KMS-11 (cell line): ENCODE data around the gene SELP.
A peak's percentile ranks its signal among the peaks of the same experiment; 100 is the strongest.

ENCODE experiments used
- H2AFZ ChIP-seq: fragments of 200-600 bp; sonication (generic); 2 replicates; pipeline ENCODE4 v1.6.1; 2016; ENCODE audit warnings: antibody characterized with exemption, mixed run types, low read depth
- H3K27ac ChIP-seq: fragments of 200-600 bp; sonication (generic); 2 replicates; pipeline ENCODE4 v1.6.1; 2016; ENCODE audit warnings: mild to moderate bottlenecking, mixed run types
- H3K27me3 ChIP-seq: fragments of 200-600 bp; sonication (generic); 2 replicates; pipeline ENCODE4 v1.6.1; 2017; ENCODE audit warnings: mild to moderate bottlenecking, low read depth, mixed run types, moderate library complexity; ENCODE audit not compliant: insufficient read depth
- H3K36me3 ChIP-seq: fragments of 200-600 bp; sonication (generic); 2 replicates; pipeline ENCODE4 v1.6.1; 2017; ENCODE audit warnings: mild to moderate bottlenecking, mixed run types; ENCODE audit not compliant: insufficient read depth
- H3K4me1 ChIP-seq: fragments of 200-600 bp; sonication (generic); 2 replicates; pipeline ENCODE4 v1.6.1; 2016; ENCODE audit warnings: mild to moderate bottlenecking, low read depth, mixed run types; ENCODE audit not compliant: poor library complexity, severe bottlenecking
- H3K4me2 ChIP-seq: fragments of 200-600 bp; sonication (generic); 2 replicates; pipeline ENCODE4 v1.7.0; 2016; ENCODE audit warnings: mild to moderate bottlenecking, mixed run types
- H3K4me3 ChIP-seq: fragments of 200-600 bp; sonication (generic); IDR thresholded peaks from 2 replicates; pipeline ENCODE4 v1.6.1; 2017; ENCODE audit warnings: low read depth, low read length, mixed read lengths; ENCODE audit not compliant: insufficient read depth
- H3K79me2 ChIP-seq: fragments of 200-600 bp; sonication (generic); 2 replicates; pipeline ENCODE4 v1.6.1; 2016; ENCODE audit warnings: low read depth, mixed run types; ENCODE audit not compliant: insufficient read depth
- H3K9ac ChIP-seq: fragments of 200-600 bp; sonication (generic); 2 replicates; pipeline ENCODE4 v1.6.1; 2016; ENCODE audit warnings: mild to moderate bottlenecking, mixed run types
- H4K20me1 ChIP-seq: fragments of 200-600 bp; sonication (generic); 2 replicates; pipeline ENCODE4 v1.6.1; 2016; ENCODE audit warnings: mild to moderate bottlenecking, mixed run types; ENCODE audit not compliant: insufficient read depth
- CTCF ChIP-seq: fragments of 200-600 bp; sonication (generic); conservative IDR thresholded peaks from 2 replicates; pipeline ENCODE4 v1.6.1; 2017; ENCODE audit warnings: low read depth, mild to moderate bottlenecking, antibody characterized with exemption, low read length, moderate library complexity, mixed read lengths

Gene SELP

GRCh38 chr1:169601096-169601881, 28.6 kb downstream of the SELP start:
- no peaks in the 10 kb centered on the region for H3K79me2 ChIP-seq
- H3K36me3 ChIP-seq = no peaks in the 10 kb centered on the region
- no peaks in the 10 kb centered on the region for H4K20me1 ChIP-seq
- H3K4me3 ChIP-seq = no peak overlapping the region
- H3K4me1 ChIP-seq = no peaks in the 10 kb centered on the region
- no peaks in the 10 kb centered on the region for H3K27me3 ChIP-seq
- no peak overlapping the region for H3K27ac ChIP-seq
- H3K4me2 ChIP-seq = no peak overlapping the region
- TF ChIP-seq CTCF = peak; percentile 81
- no peak overlapping the region for H2AFZ ChIP-seq
- H3K9ac ChIP-seq = no peak overlapping the region

- peaks cover 18% of the 10 kb centered on the region for H3K4me1 ChIP-seq
- H4K20me1 ChIP-seq = no peaks in the 10 kb centered on the region
- no peak overlapping the region for H3K27ac ChIP-seq
- H3K4me3 ChIP-seq = no peak overlapping the region
- no peak overlapping the region for H3K4me2 ChIP-seq
- no peaks in the 10 kb centered on the region for H3K27me3 ChIP-seq
- H3K9ac ChIP-seq = no peak overlapping the region
- no peaks in the 10 kb centered on the region for H3K79me2 ChIP-seq
- no peak overlapping the region for H2AFZ ChIP-seq
- no peak for TF ChIP-seq CTCF
- H3K36me3 ChIP-seq = no peaks in the 10 kb centered on the region
Measured at GRCh38 chr1:169595764-169596711, 33.9 kb downstream of the SELP start.

GRCh38 chr1:169594391-169594790, 35.5 kb downstream of the SELP start:
- no peaks in the 10 kb centered on the region for H3K36me3 ChIP-seq
- peaks cover 18% of the 10 kb centered on the region for H3K4me1 ChIP-seq
- no peak overlapping the region for H3K4me3 ChIP-seq
- peak overlapping the region; percentile 12; the same call in 1 of the 2 replicates for H3K4me2 ChIP-seq
- H4K20me1 ChIP-seq = no peaks in the 10 kb centered on the region
- no peak overlapping the region for H3K27ac ChIP-seq
- no peaks in the 10 kb centered on the region for H3K27me3 ChIP-seq
- H3K79me2 ChIP-seq = no peaks in the 10 kb centered on the region
- TF ChIP-seq CTCF = no peak
- H3K9ac ChIP-seq = no peak overlapping the region
- no peak overlapping the region; the same call in 1 of the 2 replicates for H2AFZ ChIP-seq

- no peaks in the 10 kb centered on the region for H3K36me3 ChIP-seq
- no peak overlapping the region for H3K9ac ChIP-seq
- no peak overlapping the region for H3K4me3 ChIP-seq
- H3K4me1 ChIP-seq = peaks cover 18% of the 10 kb centered on the region
- no peak for TF ChIP-seq CTCF
- no peak overlapping the region for H2AFZ ChIP-seq
- H3K4me2 ChIP-seq = no peak overlapping the region
- no peak overlapping the region for H3K27ac ChIP-seq
- H3K79me2 ChIP-seq = no peaks in the 10 kb centered on the region
- H4K20me1 ChIP-seq = no peaks in the 10 kb centered on the region
- H3K27me3 ChIP-seq = no peaks in the 10 kb centered on the region
Measured at GRCh38 chr1:169590932-169591331, 39.0 kb downstream of the SELP start.
